ENCODE results near the gene LDB2.

- TF ChIP-seq CTCF (IDR thresholded peaks at IDR 0.05) (no peak), EZH2 (IDR thresholded peaks at IDR 0.05; ENCODE audit: borderline replicate concordance, insufficient read depth, low read depth, low read length, poor library complexity, severe bottlenecking) (no peak)
Measured at GRCh38 chr4:16908377-16909021, 10.1 kb upstream of the LDB2 start.
